ENCODE measurements around the gene L3MBTL3. TPM values are rescaled to one million over a fixed set of nuclear protein-coding genes. Genes with fewer than 3 reads are reported as not detected.

Gene L3MBTL3
- total and polyA plus RNA-seq, 2 experiments from 2014 or later: 8.7 to 11.2 TPM

DNA sequence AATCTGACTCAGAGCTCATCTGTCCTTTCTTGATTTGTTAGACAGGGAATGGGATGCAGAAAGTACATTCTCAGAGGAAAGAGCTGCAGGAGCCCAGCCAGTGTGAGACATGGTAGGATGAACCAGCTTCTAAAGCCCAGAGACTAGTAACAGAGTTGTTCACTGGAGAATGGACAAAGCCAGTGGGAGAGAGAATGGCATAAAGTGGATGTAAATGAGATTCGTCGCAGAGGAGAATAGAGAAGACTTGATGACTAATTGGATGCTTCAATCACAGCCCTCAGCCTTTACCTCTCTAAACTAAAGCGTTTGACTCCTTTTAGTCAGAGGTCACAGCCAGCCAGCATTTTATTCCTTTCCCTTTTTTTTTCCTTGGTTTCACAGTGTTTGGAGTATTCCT lies 25.5 kb upstream of the L3MBTL3 start:
- H3K4me1 ChIP-seq (ENCODE audit: insufficient read depth): no peaks in the 10 kb centered on the region
- no peaks in the 10 kb centered on the region for H3K79me2 ChIP-seq (replicated peaks; ENCODE audit: insufficient read depth)
- H3K4me1 Mint-ChIP-seq: peaks cover 9% of the 10 kb centered on the region
- no peaks in the 10 kb centered on the region for H3K27me3 ChIP-seq (ENCODE audit: insufficient read depth)
- H3K27me3 Mint-ChIP-seq (ENCODE audit: insufficient read depth, low read depth, poor library complexity): no peaks in the 10 kb centered on the region
- H4K20me1 ChIP-seq (replicated peaks; ENCODE audit: insufficient read depth): no peaks in the 10 kb centered on the region
- H3K9me3 Mint-ChIP-seq: no peaks in the 10 kb centered on the region; the same call in 2 of the 3 replicates
- no peak overlapping the region for H3K4me3 ChIP-seq
- H3K36me3 Mint-ChIP-seq (ENCODE audit: low read depth): no peaks in the 10 kb centered on the region
- no peaks in the 10 kb centered on the region for H3K36me3 ChIP-seq (ENCODE audit: insufficient read depth)
- H3K4me3 Mint-ChIP-seq: no peak overlapping the region
- no peak overlapping the region for H3K27ac ChIP-seq (ENCODE audit: low read depth)
- TF ChIP-seq STAT1 (IDR thresholded peaks at IDR 0.05; ENCODE audit: unreplicated experiment) (no peak), EZH2 (IDR thresholded peaks at IDR 0.05; ENCODE audit: low read depth, unreplicated experiment) (no peak), POLR2AphosphoS5 (IDR thresholded peaks at IDR 0.05; ENCODE audit: low read depth) (no peak)
- TF ChIP-seq, protein P1, sequence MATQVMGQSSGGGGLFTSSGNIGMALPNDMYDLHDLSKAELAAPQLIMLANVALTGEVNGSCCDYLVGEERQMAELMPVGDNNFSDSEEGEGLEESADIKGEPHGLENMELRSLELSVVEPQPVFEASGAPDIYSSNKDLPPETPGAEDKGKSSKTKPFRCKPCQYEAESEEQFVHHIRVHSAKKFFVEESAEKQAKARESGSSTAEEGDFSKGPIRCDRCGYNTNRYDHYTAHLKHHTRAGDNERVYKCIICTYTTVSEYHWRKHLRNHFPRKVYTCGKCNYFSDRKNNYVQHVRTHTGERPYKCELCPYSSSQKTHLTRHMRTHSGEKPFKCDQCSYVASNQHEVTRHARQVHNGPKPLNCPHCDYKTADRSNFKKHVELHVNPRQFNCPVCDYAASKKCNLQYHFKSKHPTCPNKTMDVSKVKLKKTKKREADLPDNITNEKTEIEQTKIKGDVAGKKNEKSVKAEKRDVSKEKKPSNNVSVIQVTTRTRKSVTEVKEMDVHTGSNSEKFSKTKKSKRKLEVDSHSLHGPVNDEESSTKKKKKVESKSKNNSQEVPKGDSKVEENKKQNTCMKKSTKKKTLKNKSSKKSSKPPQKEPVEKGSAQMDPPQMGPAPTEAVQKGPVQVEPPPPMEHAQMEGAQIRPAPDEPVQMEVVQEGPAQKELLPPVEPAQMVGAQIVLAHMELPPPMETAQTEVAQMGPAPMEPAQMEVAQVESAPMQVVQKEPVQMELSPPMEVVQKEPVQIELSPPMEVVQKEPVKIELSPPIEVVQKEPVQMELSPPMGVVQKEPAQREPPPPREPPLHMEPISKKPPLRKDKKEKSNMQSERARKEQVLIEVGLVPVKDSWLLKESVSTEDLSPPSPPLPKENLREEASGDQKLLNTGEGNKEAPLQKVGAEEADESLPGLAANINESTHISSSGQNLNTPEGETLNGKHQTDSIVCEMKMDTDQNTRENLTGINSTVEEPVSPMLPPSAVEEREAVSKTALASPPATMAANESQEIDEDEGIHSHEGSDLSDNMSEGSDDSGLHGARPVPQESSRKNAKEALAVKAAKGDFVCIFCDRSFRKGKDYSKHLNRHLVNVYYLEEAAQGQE (IDR thresholded peaks at IDR 0.05; ENCODE audit: unreplicated experiment): no peak
- H3K9me2 ChIP-seq (ENCODE audit: insufficient read depth): peaks cover 3% of the 10 kb centered on the region; the same call in 1 of the 2 replicates
- H2AFZ ChIP-seq: 0 out of 2 replicates have a peak overlapping the region, but pooled peaks have one; percentile 16
- ATAC-seq: no peak
- no peak for DNase-seq (ENCODE audit: low spot score)
- no peaks in the 10 kb centered on the region for H3F3A ChIP-seq (replicated peaks; ENCODE audit: low read depth)
- no peak overlapping the region for H3K27ac Mint-ChIP-seq
- no peak overlapping the region for H3K4me2 ChIP-seq

DNA sequence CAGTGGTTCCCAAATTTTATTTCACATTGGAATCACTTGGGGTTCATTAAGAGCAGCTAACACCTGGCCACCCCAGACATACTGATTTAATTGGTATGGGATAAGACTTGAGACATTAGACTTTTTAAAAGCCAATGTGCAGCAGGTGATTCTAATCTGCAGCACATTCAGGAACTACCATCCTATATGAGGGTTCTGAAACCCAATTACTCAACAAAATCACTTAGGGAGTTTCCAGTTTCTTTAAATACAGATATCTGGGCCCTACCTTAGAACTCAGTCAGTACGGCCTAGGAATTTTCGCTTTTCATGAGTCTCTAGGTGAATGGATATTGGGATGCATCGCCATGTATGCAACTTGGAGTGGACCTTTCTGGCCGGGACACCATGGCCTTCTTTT lies 24.0 kb upstream of the L3MBTL3 start:
- no peaks in the 10 kb centered on the region for H3K4me1 ChIP-seq (ENCODE audit: insufficient read depth)
- H3K4me3 ChIP-seq: no peak overlapping the region
- DNase-seq (ENCODE audit: low spot score) (no peak), ATAC-seq (no peak)
- Mint-ChIP-seq H3K9me3 (no peaks in the 10 kb centered on the region; the same call in 2 of the 3 replicates), H3K36me3 (ENCODE audit: low read depth) (no peaks in the 10 kb centered on the region), H3K4me1 (peaks cover 9% of the 10 kb centered on the region), H3K27ac (no peak overlapping the region), H3K27me3 (ENCODE audit: insufficient read depth, low read depth, poor library complexity) (no peaks in the 10 kb centered on the region), H3K4me3 (no peak overlapping the region)
- TF ChIP-seq ZNF114 (CRISPR knock-in tag; IDR thresholded peaks at IDR 0.05): no peak
- TF ChIP-seq, protein P1 (IDR thresholded peaks at IDR 0.05; ENCODE audit: unreplicated experiment): no peak
- TF ChIP-seq EZH2phosphoT487 (IDR thresholded peaks at IDR 0.05; ENCODE audit: unreplicated experiment): no peak
- no peak for TF ChIP-seq NANOG (IDR thresholded peaks at IDR 0.05; ENCODE audit: borderline replicate concordance)
- no peak for TF ChIP-seq ZNF331 (CRISPR knock-in tag; IDR thresholded peaks at IDR 0.05; ENCODE audit: low read depth)
- TF ChIP-seq, protein P2, sequence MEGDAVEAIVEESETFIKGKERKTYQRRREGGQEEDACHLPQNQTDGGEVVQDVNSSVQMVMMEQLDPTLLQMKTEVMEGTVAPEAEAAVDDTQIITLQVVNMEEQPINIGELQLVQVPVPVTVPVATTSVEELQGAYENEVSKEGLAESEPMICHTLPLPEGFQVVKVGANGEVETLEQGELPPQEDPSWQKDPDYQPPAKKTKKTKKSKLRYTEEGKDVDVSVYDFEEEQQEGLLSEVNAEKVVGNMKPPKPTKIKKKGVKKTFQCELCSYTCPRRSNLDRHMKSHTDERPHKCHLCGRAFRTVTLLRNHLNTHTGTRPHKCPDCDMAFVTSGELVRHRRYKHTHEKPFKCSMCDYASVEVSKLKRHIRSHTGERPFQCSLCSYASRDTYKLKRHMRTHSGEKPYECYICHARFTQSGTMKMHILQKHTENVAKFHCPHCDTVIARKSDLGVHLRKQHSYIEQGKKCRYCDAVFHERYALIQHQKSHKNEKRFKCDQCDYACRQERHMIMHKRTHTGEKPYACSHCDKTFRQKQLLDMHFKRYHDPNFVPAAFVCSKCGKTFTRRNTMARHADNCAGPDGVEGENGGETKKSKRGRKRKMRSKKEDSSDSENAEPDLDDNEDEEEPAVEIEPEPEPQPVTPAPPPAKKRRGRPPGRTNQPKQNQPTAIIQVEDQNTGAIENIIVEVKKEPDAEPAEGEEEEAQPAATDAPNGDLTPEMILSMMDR (conservative IDR thresholded peaks at IDR 0.05; ENCODE audit: low read depth in 2 of 2): no peak
- TF ChIP-seq, protein P3, sequence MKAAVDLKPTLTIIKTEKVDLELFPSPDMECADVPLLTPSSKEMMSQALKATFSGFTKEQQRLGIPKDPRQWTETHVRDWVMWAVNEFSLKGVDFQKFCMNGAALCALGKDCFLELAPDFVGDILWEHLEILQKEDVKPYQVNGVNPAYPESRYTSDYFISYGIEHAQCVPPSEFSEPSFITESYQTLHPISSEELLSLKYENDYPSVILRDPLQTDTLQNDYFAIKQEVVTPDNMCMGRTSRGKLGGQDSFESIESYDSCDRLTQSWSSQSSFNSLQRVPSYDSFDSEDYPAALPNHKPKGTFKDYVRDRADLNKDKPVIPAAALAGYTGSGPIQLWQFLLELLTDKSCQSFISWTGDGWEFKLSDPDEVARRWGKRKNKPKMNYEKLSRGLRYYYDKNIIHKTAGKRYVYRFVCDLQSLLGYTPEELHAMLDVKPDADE (IDR thresholded peaks at IDR 0.05): no peak
- H3K4me2 ChIP-seq: no peak overlapping the region
- peaks cover 3% of the 10 kb centered on the region; the same call in 1 of the 2 replicates for H3K9me2 ChIP-seq (ENCODE audit: insufficient read depth)
- no peaks in the 10 kb centered on the region for H4K20me1 ChIP-seq (replicated peaks; ENCODE audit: insufficient read depth)
- H2AFZ ChIP-seq: no peak overlapping the region
- no peaks in the 10 kb centered on the region for H3K36me3 ChIP-seq (ENCODE audit: insufficient read depth)
- H3K27ac ChIP-seq (ENCODE audit: low read depth): no peak overlapping the region
- H3K27me3 ChIP-seq (ENCODE audit: insufficient read depth): no peaks in the 10 kb centered on the region
- H3K79me2 ChIP-seq (replicated peaks; ENCODE audit: insufficient read depth): no peaks in the 10 kb centered on the region
- no peaks in the 10 kb centered on the region for H3F3A ChIP-seq (replicated peaks; ENCODE audit: low read depth)

Measured in GM23338 (cell line).